H9 (cell line): ENCODE measurements around the gene SHANK1. TPM values are rescaled to one million over a fixed set of nuclear protein-coding genes. Genes with fewer than 3 reads are reported as not detected.

Source experiments
- DNase-seq: peaks from one replicate; pipeline ENCODE4 v3.0.0-alpha.2; 2017
- H2AFZ ChIP-seq: one replicate; pipeline ENCODE4 v1.6.1; 2013; ENCODE audit warnings: mild to moderate bottlenecking, low read length, control low read depth, moderate library complexity
- H2AK5ac ChIP-seq: 2 replicates; pipeline ENCODE4 v1.6.1; 2013; ENCODE audit warnings: low read length, control low read depth, mixed read lengths; ENCODE audit not compliant: insufficient read length
- H2BK120ac ChIP-seq: one replicate; pipeline ENCODE4 v1.6.1; 2013; ENCODE audit warnings: low read depth, mild to moderate bottlenecking, low read length, control low read depth, inconsistent platforms; ENCODE audit not compliant: poor library complexity, severe bottlenecking
- H2BK12ac ChIP-seq: 2 replicates; pipeline ENCODE4 v1.6.1; 2013; ENCODE audit warnings: low read length, control low read depth, mixed read lengths, low read depth; ENCODE audit not compliant: insufficient read length
- H2BK15ac ChIP-seq: 2 replicates; pipeline ENCODE4 v1.6.1; 2013; ENCODE audit warnings: low read depth, low read length, control low read depth
- H2BK20ac ChIP-seq: one replicate; pipeline ENCODE4 v1.6.1; 2013; ENCODE audit warnings: low read depth, mild to moderate bottlenecking, low read length, control low read depth, inconsistent platforms; ENCODE audit not compliant: poor library complexity, severe bottlenecking
- H2BK5ac ChIP-seq: 2 replicates; pipeline ENCODE4 v1.6.1; 2013; ENCODE audit warnings: low read length, control low read depth, mixed read lengths; ENCODE audit not compliant: insufficient read length
- H3K14ac ChIP-seq: 2 replicates; pipeline ENCODE4 v1.6.1; 2013; ENCODE audit warnings: low read length, control low read depth; ENCODE audit not compliant: insufficient read depth
- H3K18ac ChIP-seq: 2 replicates; pipeline ENCODE4 v1.6.1; 2013; ENCODE audit warnings: low read depth, mild to moderate bottlenecking, mixed read lengths, low read length, control low read depth; ENCODE audit not compliant: insufficient read length
- H3K23ac ChIP-seq: 2 replicates; pipeline ENCODE4 v1.6.1; 2013; ENCODE audit warnings: low read length, control low read depth, mixed read lengths, low read depth; ENCODE audit not compliant: insufficient read length
- H3K23me2 ChIP-seq: 2 replicates; pipeline ENCODE4 v1.6.1; 2013; ENCODE audit warnings: low read depth, mild to moderate bottlenecking, mixed read lengths, low read length, control low read depth; ENCODE audit not compliant: insufficient read length, poor library complexity, severe bottlenecking
- H3K27ac ChIP-seq: 2 replicates; pipeline ENCODE4 v1.5.1; 2013; ENCODE audit warnings: low read length, control low read depth, mixed read lengths, low read depth; ENCODE audit not compliant: insufficient read length
- H3K27me3 ChIP-seq: 2 replicates; pipeline ENCODE4 v1.6.1; 2013; ENCODE audit warnings: low read length, control low read depth, inconsistent platforms; ENCODE audit not compliant: insufficient read depth
- H3K4ac ChIP-seq: 2 replicates; pipeline ENCODE4 v1.6.1; 2013; ENCODE audit warnings: low read depth, mild to moderate bottlenecking, control low read depth, inconsistent platforms, low read length, moderate library complexity
- H3K4me1 ChIP-seq: 2 replicates; pipeline ENCODE4 v1.6.1; 2013; ENCODE audit warnings: low read length, control low read depth, inconsistent platforms; ENCODE audit not compliant: insufficient read depth
- H3K4me2 ChIP-seq: 2 replicates; pipeline ENCODE4 v1.6.1; 2013; ENCODE audit warnings: low read length, control low read depth, mixed read lengths; ENCODE audit not compliant: insufficient read length, insufficient read depth
- H3K56ac ChIP-seq: 2 replicates; pipeline ENCODE4 v1.6.1; 2013; ENCODE audit warnings: low read depth, mild to moderate bottlenecking, mixed read lengths, low read length, control low read depth; ENCODE audit not compliant: insufficient read length
- H3K79me1 ChIP-seq: 2 replicates; pipeline ENCODE4 v1.6.1; 2013; ENCODE audit warnings: low read depth, mild to moderate bottlenecking, moderate library complexity, low read length, control low read depth, inconsistent platforms; ENCODE audit not compliant: insufficient read depth, poor library complexity, severe bottlenecking
- H3K79me2 ChIP-seq: 2 replicates; pipeline ENCODE4 v1.6.1; 2013; ENCODE audit warnings: low read length, control low read depth, inconsistent platforms; ENCODE audit not compliant: insufficient read depth
- H3K9ac ChIP-seq: 2 replicates; pipeline ENCODE4 v1.6.1; 2013; ENCODE audit warnings: low read length, control low read depth, mixed read lengths; ENCODE audit not compliant: insufficient read length; ENCODE audit errors: extremely low read depth
- H3K9me3 ChIP-seq: one replicate; pipeline ENCODE4 v1.6.1; 2013; ENCODE audit warnings: low read depth, low read length, inconsistent platforms; ENCODE audit not compliant: control insufficient read depth
- H3T11ph ChIP-seq: one replicate; pipeline ENCODE4 v1.6.1; 2013; ENCODE audit warnings: mild to moderate bottlenecking, low read length, control low read depth, inconsistent platforms
- H4K20me1 ChIP-seq: one replicate; pipeline ENCODE4 v1.6.1; 2013; ENCODE audit not compliant: control insufficient read depth, insufficient read length, insufficient read depth
- H4K5ac ChIP-seq: 2 replicates; pipeline ENCODE4 v1.6.1; 2013; ENCODE audit warnings: low read depth, mild to moderate bottlenecking, mixed read lengths, low read length, control low read depth; ENCODE audit not compliant: insufficient read length
- H4K8ac ChIP-seq: replicated peaks from 2 replicates; pipeline ENCODE4 v1.6.1; 2013; ENCODE audit warnings: low read length, control low read depth, mixed read lengths, low read depth; ENCODE audit not compliant: insufficient read length
- H4K91ac ChIP-seq: 2 replicates; pipeline ENCODE4 v1.6.1; 2013; ENCODE audit warnings: low read depth, mild to moderate bottlenecking, moderate library complexity, mixed read lengths, low read length, control low read depth; ENCODE audit not compliant: insufficient read length
- H3K27ac Mint-ChIP-seq, 3 experiments: 2 replicates in 2 of 3; 3 replicates in 1 of 3; pipeline ENCODE4 v1.8.0; 2020 to 2021; ENCODE audit warnings: mixed read lengths in 3 of 3, mild to moderate bottlenecking in 1 of 3, moderate library complexity in 1 of 3
- H3K27me3 Mint-ChIP-seq: 2 replicates; pipeline ENCODE4 v1.8.0; 2021; ENCODE audit warnings: low read depth, mild to moderate bottlenecking, moderate library complexity, mixed read lengths
- H3K36me3 Mint-ChIP-seq, 3 experiments: 2 replicates in 2 of 3; 3 replicates in 1 of 3; pipeline ENCODE4 v1.8.0; 2020 to 2021; ENCODE audit warnings: low read depth in 3 of 3, mixed read lengths in 3 of 3; ENCODE audit not compliant: insufficient read depth in 1 of 3
- H3K4me1 Mint-ChIP-seq, 2 experiments: 2 replicates each; pipeline ENCODE4 v1.8.0; 2020; ENCODE audit warnings: mixed read lengths in 2 of 2
- H3K4me3 Mint-ChIP-seq, 2 experiments: 2 replicates in 1 of 2; 3 replicates in 1 of 2; pipeline ENCODE4 v1.8.0; 2020 to 2021; ENCODE audit warnings: mild to moderate bottlenecking in 2 of 2, mixed read lengths in 2 of 2, moderate library complexity in 1 of 2
- H3K9me3 Mint-ChIP-seq, 2 experiments: 2 replicates in 1 of 2; 3 replicates in 1 of 2; pipeline ENCODE4 v1.8.0; 2020; ENCODE audit warnings: mild to moderate bottlenecking in 2 of 2, mixed read lengths in 2 of 2, moderate library complexity in 1 of 2
- CTCF ChIP-seq: fragments of 200-600 bp; sonication (generic); conservative IDR thresholded peaks from 3 replicates; pipeline ENCODE4 v1.8.0; 2021; ENCODE audit warnings: antibody characterized with exemption, mild to moderate bottlenecking
- WGBS: extraction: QIAGEN DNeasy Blood & Tissue Kit; methylation state at CpG from one replicate; pipeline ENCODE4 v1.1.7; 2013; ENCODE audit warnings: missing lambda C conversion rate, low lambda C conversion rate, mixed read lengths; ENCODE audit not compliant: insufficient read length; ENCODE audit errors: extremely low coverage; 5-methylcytosine and 5-hydroxymethylcytosine counted together
- total RNA-seq: library from RNA; stranded (reverse); gene quantifications from 2 replicates; pipeline ENCODE4 v1.2.1, GENCODE V29; 2021

The SHANK1 gene
- total RNA-seq, 1 experiment from 2014 or later = 1.7 TPM

- no peak overlapping the region for H2AK5ac ChIP-seq
- H2BK120ac ChIP-seq = no peak overlapping the region
- no peak overlapping the region for H3K27ac Mint-ChIP-seq
- peaks cover 0 to 18% (median 2%) of the 10 kb centered on the region in 3 experiments; a peak in 4 of 7 replicates for H3K36me3 Mint-ChIP-seq
- no peak overlapping the region for H2AFZ ChIP-seq
- H3K4me1 Mint-ChIP-seq = peaks cover 9 to 27% of the 10 kb centered on the region in 2 experiments
- no peak overlapping the region for H3K14ac ChIP-seq
- peaks cover 67% of the 10 kb centered on the region for H3K27me3 Mint-ChIP-seq
- TF ChIP-seq CTCF = no peak
- H4K8ac ChIP-seq = no peak overlapping the region
- H2BK12ac ChIP-seq = no peak overlapping the region
- DNase-seq = no peak
- H3K23ac ChIP-seq = no peak overlapping the region
- no peak overlapping the region for H3K9ac ChIP-seq
- no CpG with 5 or more reads among the region's 6 CpGs for WGBS
- peaks cover 5% of the 10 kb centered on the region for H3K23me2 ChIP-seq
- peaks cover 14% of the 10 kb centered on the region; the same call in 1 of the 2 replicates for H3K27me3 ChIP-seq
- H3K27ac ChIP-seq = no peak overlapping the region
- H2BK15ac ChIP-seq = no peak overlapping the region
- H3K9me3 Mint-ChIP-seq = peaks cover 0 to 8% of the 10 kb centered on the region in 2 experiments; a peak in 3 of 5 replicates
- no peak overlapping the region for H4K5ac ChIP-seq
- H2BK20ac ChIP-seq = no peak overlapping the region
- H3K79me1 ChIP-seq = no peaks in the 10 kb centered on the region
- H2BK5ac ChIP-seq = no peak overlapping the region
- no peak overlapping the region for H3K56ac ChIP-seq
- H3K18ac ChIP-seq = no peak overlapping the region
- no peak overlapping the region for H3K4ac ChIP-seq
- H3K9me3 ChIP-seq = no peaks in the 10 kb centered on the region
- H4K20me1 ChIP-seq = no peaks in the 10 kb centered on the region
- H3T11ph ChIP-seq = no peak overlapping the region
- no peaks in the 10 kb centered on the region; the same call in 1 of the 2 replicates for H3K4me1 ChIP-seq
- no peak overlapping the region for H3K4me2 ChIP-seq
- no peak overlapping the region; a peak in 1 of 5 replicates for H3K4me3 Mint-ChIP-seq
- no peaks in the 10 kb centered on the region for H3K79me2 ChIP-seq
- no peak overlapping the region for H4K91ac ChIP-seq
Observed at GRCh38 chr19:50664204-50664603, 55.4 kb downstream of the SHANK1 start.
